Caco-2 (cell line): Measurements from ENCODE around the gene BCO2. TPM values are rescaled to one million over a fixed set of nuclear protein-coding genes. Genes with fewer than 3 reads are reported as not detected.

ENCODE experiments used
- Bru-seq: library from RNA; stranded (reverse); fragments of 400-500 nt; gene quantifications from one replicate; lab custom pipeline; 2021; lab: Mats Ljungman, UMichigan
- BruChase-seq, 2 experiments: library from RNA; stranded (reverse); fragments of 400-500 nt; gene quantifications; one replicate each; lab custom pipeline; 2021; lab: Mats Ljungman, UMichigan
- BruUV-seq: library from RNA; stranded (reverse); fragments of 400-500 nt; replicated peaks from 2 replicates; lab custom pipeline; 2021; lab: Mats Ljungman, UMichigan
- CTCF ChIA-PET: fragments of 300-600 bp; sonication (Branson Sonifier 250); formaldehyde crosslinking; loops from one replicate; lab custom pipeline; 2022; ENCODE audit warnings: antibody characterized with exemption; lab: Charles Lee
- POLR2A ChIA-PET: fragments of 300-600 bp; sonication (Branson Sonifier 250); formaldehyde crosslinking; loops from one replicate; lab custom pipeline; 2022; ENCODE audit warnings: antibody characterized with exemption; lab: Charles Lee
- DNase-seq, 2 experiments: peaks; one replicate each; pipeline versions ENCODE4 v3.0.0 to v3.0.0-alpha.2; 2020 to 2022
- H3K27me3 ChIP-seq: replicated peaks from 2 replicates; pipeline ENCODE4 v1.6.0; 2011; ENCODE audit warnings: low read length; ENCODE audit not compliant: control insufficient read depth, insufficient read depth
- H3K36me3 ChIP-seq: 2 replicates; pipeline ENCODE4 v1.5.1; 2011; ENCODE audit warnings: low read length; ENCODE audit not compliant: control insufficient read depth, insufficient read depth
- H3K4me1 ChIP-seq: fragments of 250-450 bp; sonication (Bioruptor Pico); 2 replicates; pipeline ENCODE4 v1.5.1; 2020; ENCODE audit warnings: mild to moderate bottlenecking
- H3K4me3 ChIP-seq: 2 replicates; pipeline ENCODE4 v1.5.1; 2011; ENCODE audit warnings: low read depth, mild to moderate bottlenecking, control low read depth, low read length
- H3K9me3 ChIP-seq: fragments of 250-450 bp; sonication (Bioruptor Pico); 2 replicates; pipeline ENCODE4 v1.5.1; 2020; ENCODE audit warnings: mild to moderate bottlenecking, moderate library complexity
- H3K27ac Mint-ChIP-seq: one replicate; pipeline ENCODE4 v1.8.0; 2022; ENCODE audit warnings: mixed read lengths; ENCODE audit not compliant: unreplicated experiment
- H3K27me3 Mint-ChIP-seq: one replicate; pipeline ENCODE4 v1.8.0; 2022; ENCODE audit warnings: mixed read lengths; ENCODE audit not compliant: insufficient read depth, unreplicated experiment
- H3K36me3 Mint-ChIP-seq: one replicate; pipeline ENCODE4 v1.8.0; 2022; ENCODE audit warnings: mild to moderate bottlenecking, mixed read lengths; ENCODE audit not compliant: insufficient read depth, unreplicated experiment
- H3K4me1 Mint-ChIP-seq: one replicate; pipeline ENCODE4 v1.8.0; 2022; ENCODE audit warnings: low read depth, mixed read lengths; ENCODE audit not compliant: unreplicated experiment
- H3K4me3 Mint-ChIP-seq: one replicate; pipeline ENCODE4 v1.8.0; 2022; ENCODE audit warnings: mild to moderate bottlenecking, moderate library complexity, mixed read lengths; ENCODE audit not compliant: unreplicated experiment
- H3K9me3 Mint-ChIP-seq: one replicate; pipeline ENCODE4 v1.8.0; 2022; ENCODE audit warnings: mixed read lengths; ENCODE audit not compliant: unreplicated experiment
- CTCF ChIP-seq, 2 experiments: fragments of 200-600 bp in 1 of 2; IDR thresholded peaks; 1 replicate in 1 of 2; 2 replicates in 1 of 2; pipeline versions ENCODE4 v1.5.1 to v1.8.0; 2011 to 2022; ENCODE audit warnings: antibody characterized with exemption in 1 of 2, control low read depth in 1 of 2, inconsistent platforms in 1 of 2, low read depth in 1 of 2, low read length in 1 of 2, mild to moderate bottlenecking in 1 of 2, moderate library complexity in 1 of 2; ENCODE audit not compliant: insufficient read depth in 1 of 2, severe bottlenecking in 1 of 2, unreplicated experiment in 1 of 2
- intact Hi-C: fragments of 100-400 bp; cut with micrococcal nuclease; formaldehyde crosslinking; loops from one replicate; pipeline ENCODE4 v1.10.0; 2022; ENCODE audit not compliant: unreplicated experiment
- long read RNA-seq: library from polyadenylated mRNA; stranded (forward); transcript quantifications from one replicate; pipeline ENCODE4 v2.0.0, GENCODE V29; 2022
- total RNA-seq: library from RNA; stranded (reverse); gene quantifications from 2 replicates; pipeline ENCODE4 v1.2.3, GENCODE V29; 2022

BCO2 gene
- total RNA-seq (1.3 and 2.2 TPM in 2 replicates), Bru-seq, nascent RNA (percentile 40 among the genes with signal in this experiment), BruChase-seq, experiment 1, labeled RNA remaining after a 2-hour chase (percentile 62 among the genes with signal in this experiment), BruChase-seq, experiment 2, labeled RNA remaining after a 6-hour chase (percentile 61 among the genes with signal in this experiment)
- long read RNA-seq = 0 reads

- Mint-ChIP-seq H3K4me3 (peak within 1 kb of the TSS; percentile 60), H3K27me3 (peaks cover 12% of the 10 kb centered on the region), H3K36me3 (peaks cover 6% of the 10 kb centered on the region), H3K9me3 (no peaks in the 10 kb centered on the region), H3K27ac (peak within 1 kb of the TSS; percentile 65), H3K4me1 (peaks cover 21% of the 10 kb centered on the region)
- CTCF ChIA-PET = interaction anchor here (0.5 to 1.3 kb wide), 12 partner anchors 9 to 420 kb away, joined by 3 to 15 read pairs (median 3); partner anchors contain the start of gene IL18
- peak; percentile 84 to 96 for TF ChIP-seq CTCF (IDR thresholded peaks at IDR 0.05; ENCODE audit: insufficient read depth in 1 of 2, low read depth in 1 of 2, low read length in 1 of 2, severe bottlenecking in 1 of 2, unreplicated experiment in 1 of 2)
- BruUV-seq = no TSS peak
- H3K9me3 ChIP-seq = no peaks in the 10 kb centered on the region
- intact Hi-C loops = loop anchor here (1.0 kb wide), 2 partner anchors 62 to 105 kb away; no protein-coding TSS in a partner anchor
- peak; percentile 88 to 89 for DNase-seq
- H3K4me3 ChIP-seq = no peak within 1 kb of the TSS
- H3K36me3 ChIP-seq = no peaks in the 10 kb centered on the region
- no peaks in the 10 kb centered on the region for H3K27me3 ChIP-seq
- peaks cover 14% of the 10 kb centered on the region for H3K4me1 ChIP-seq
- POLR2A ChIA-PET = interaction anchor here (0.9 kb wide), 1 partner anchor 89 kb away, joined by 3 read pairs; the partner anchor contains the start of genes SDHD and TIMM8B
Observed at GRCh38 chr11:112174789-112175598, at the start of gene BCO2. Gene BCO2, plus strand, starts transcription at chr11:112175512. Its CDS starts 90 bp downstream, at chr11:112175602.

DNA sequence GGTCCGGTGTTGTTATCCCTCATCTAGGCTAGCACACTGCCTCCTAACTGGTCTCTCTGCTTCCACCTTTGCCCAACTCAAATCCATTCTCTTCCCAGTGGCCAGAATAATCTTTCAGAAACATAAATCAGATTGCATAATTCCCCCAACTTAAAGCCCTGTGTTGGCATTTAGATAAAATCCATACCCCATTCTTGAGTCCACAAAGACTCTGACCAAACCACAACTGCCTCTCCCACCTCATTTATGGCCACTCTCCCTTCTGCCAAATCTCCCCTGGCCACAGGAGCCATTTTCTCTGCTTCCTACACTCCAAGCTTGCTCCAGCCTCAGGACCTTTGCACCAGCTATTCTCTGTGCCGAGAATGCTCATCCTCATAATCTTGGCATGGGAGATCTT lies 48.3 kb upstream of the BCO2 start:
- no peak for DNase-seq
- POLR2A ChIA-PET = no interaction called here
- Histone ChIP-seq H3K27me3 (no peaks in the 10 kb centered on the region), H3K36me3 (no peaks in the 10 kb centered on the region), H3K4me1 (no peaks in the 10 kb centered on the region), H3K4me3 (no peak overlapping the region), H3K9me3 (no peaks in the 10 kb centered on the region)
- Mint-ChIP-seq H3K27ac (no peak overlapping the region), H3K4me3 (no peak overlapping the region), H3K36me3 (peaks cover 5% of the 10 kb centered on the region), H3K27me3 (no peaks in the 10 kb centered on the region), H3K9me3 (no peaks in the 10 kb centered on the region), H3K4me1 (no peaks in the 10 kb centered on the region)
- TF ChIP-seq CTCF (IDR thresholded peaks at IDR 0.05; ENCODE audit: insufficient read depth in 1 of 2, low read depth in 1 of 2, low read length in 1 of 2, severe bottlenecking in 1 of 2, unreplicated experiment in 1 of 2) = no peak
- intact Hi-C loops = no loop called here
- BruUV-seq = no TSS peak
- CTCF ChIA-PET = no interaction called here

GRCh38 chr11:112128483-112129121 lies 46.7 kb upstream of the BCO2 start:
- H3K36me3 Mint-ChIP-seq = peaks cover 5% of the 10 kb centered on the region
- no peaks in the 10 kb centered on the region for H3K4me1 Mint-ChIP-seq
- no peaks in the 10 kb centered on the region for H3K27me3 Mint-ChIP-seq
- BruUV-seq = no TSS peak
- Histone ChIP-seq H3K36me3 (no peaks in the 10 kb centered on the region), H3K9me3 (no peaks in the 10 kb centered on the region), H3K27me3 (no peaks in the 10 kb centered on the region), H3K4me1 (no peaks in the 10 kb centered on the region), H3K4me3 (no peak overlapping the region)
- H3K9me3 Mint-ChIP-seq = no peaks in the 10 kb centered on the region
- POLR2A ChIA-PET = no interaction called here
- no peak overlapping the region for H3K27ac Mint-ChIP-seq
- TF ChIP-seq CTCF (IDR thresholded peaks at IDR 0.05; ENCODE audit: insufficient read depth in 1 of 2, low read depth in 1 of 2, low read length in 1 of 2, severe bottlenecking in 1 of 2, unreplicated experiment in 1 of 2) = no peak
- DNase-seq = no peak
- intact Hi-C loops = no loop called here
- no peak overlapping the region for H3K4me3 Mint-ChIP-seq
- CTCF ChIA-PET = no interaction called here
